ENCODE measurements around the gene CNIH3.
"Not testable (repeated sequence)": the region's sequence is repeated elsewhere in the genome, so short reads cannot be mapped to it uniquely, and the experiment has no call there.

Gene CNIH3

GRCh38 chr1:224675590-224675989, 59.5 kb downstream of the CNIH3 start:
- no peak overlapping the region for H3K4me3 ChIP-seq (ENCODE audit: low read length)
- no peak for TF ChIP-seq ZNF274 (IDR thresholded peaks at IDR 0.05; ENCODE audit: low read depth, low read length)

- TF ChIP-seq ZNF274 (IDR thresholded peaks at IDR 0.05; ENCODE audit: low read depth, low read length), result no peak
- H3K4me3 ChIP-seq (ENCODE audit: low read length), result no peak overlapping the region
Observed at GRCh38 chr1:224676551-224676950, 60.4 kb downstream of the CNIH3 start.

- no peak for TF ChIP-seq ZNF274 (IDR thresholded peaks at IDR 0.05; ENCODE audit: low read depth, low read length)
- H3K4me3 ChIP-seq (ENCODE audit: low read length), result no peak overlapping the region
Observed at GRCh38 chr1:224678168-224678567, 62.1 kb downstream of the CNIH3 start.

DNA sequence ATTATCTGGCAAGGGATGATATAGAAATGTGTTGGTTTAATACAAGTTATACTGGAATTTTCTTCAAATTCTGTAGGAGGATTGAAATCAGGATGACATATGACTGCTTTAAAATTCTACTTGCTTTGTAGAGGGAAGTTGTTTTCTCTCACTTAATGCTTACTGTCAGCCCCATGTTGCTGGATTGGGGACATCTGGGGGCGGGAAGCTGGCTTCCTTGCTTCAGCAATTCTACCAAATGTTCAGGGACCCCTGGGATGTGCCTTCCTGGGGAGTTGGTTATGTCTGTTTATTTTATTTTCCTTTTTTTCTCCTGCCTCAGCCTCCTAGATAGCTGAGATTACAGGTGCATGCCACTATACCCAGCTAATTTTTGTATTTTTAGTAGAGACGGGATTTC, 63.5 kb downstream of the CNIH3 start:
- no peak for TF ChIP-seq ZNF274 (IDR thresholded peaks at IDR 0.05; ENCODE audit: low read depth, low read length)

GRCh38 chr1:224681816-224682215, 65.7 kb downstream of the CNIH3 start:
- no peak overlapping the region for H3K4me3 ChIP-seq (ENCODE audit: low read length)
- TF ChIP-seq ZNF274 (IDR thresholded peaks at IDR 0.05; ENCODE audit: low read depth, low read length), result no peak

More for the DNA sequence above, 63.5 kb downstream of the CNIH3 start:
- no peak overlapping the region for H3K4me3 ChIP-seq (ENCODE audit: low read length)

DNA sequence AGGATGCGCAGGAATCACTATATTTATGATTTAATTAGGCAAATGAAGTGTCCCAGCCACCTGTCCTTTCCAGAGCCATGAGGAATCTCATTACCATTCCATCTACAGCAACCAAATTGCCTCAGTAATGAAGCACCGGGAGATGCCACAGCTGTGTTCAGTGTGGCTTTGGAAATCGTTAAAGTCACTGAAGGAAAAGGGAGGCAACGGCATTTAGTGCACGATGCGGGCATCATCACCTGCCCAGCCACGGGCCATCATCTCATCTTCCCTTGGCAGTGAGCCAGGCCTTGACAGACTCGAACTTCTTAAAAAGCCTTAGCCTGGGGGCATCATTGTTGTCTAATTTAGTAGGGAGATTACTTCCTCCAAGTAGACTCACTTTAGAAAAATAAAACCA, 67.8 kb downstream of the CNIH3 start:
- TF ChIP-seq ZNF274 (IDR thresholded peaks at IDR 0.05; ENCODE audit: low read depth, low read length), result no peak
- no peak overlapping the region for H3K4me3 ChIP-seq (ENCODE audit: low read length)

GRCh38 chr1:224684979-224685425, 68.9 kb downstream of the CNIH3 start:
- no peak overlapping the region for H3K4me3 ChIP-seq (ENCODE audit: low read length)
- TF ChIP-seq ZNF274 (IDR thresholded peaks at IDR 0.05; ENCODE audit: low read depth, low read length), result no peak

- H3K4me3 ChIP-seq (ENCODE audit: low read length), result not testable (repeated sequence)
Observed at GRCh38 chr1:224686140-224686539, 70.0 kb downstream of the CNIH3 start.

DNA sequence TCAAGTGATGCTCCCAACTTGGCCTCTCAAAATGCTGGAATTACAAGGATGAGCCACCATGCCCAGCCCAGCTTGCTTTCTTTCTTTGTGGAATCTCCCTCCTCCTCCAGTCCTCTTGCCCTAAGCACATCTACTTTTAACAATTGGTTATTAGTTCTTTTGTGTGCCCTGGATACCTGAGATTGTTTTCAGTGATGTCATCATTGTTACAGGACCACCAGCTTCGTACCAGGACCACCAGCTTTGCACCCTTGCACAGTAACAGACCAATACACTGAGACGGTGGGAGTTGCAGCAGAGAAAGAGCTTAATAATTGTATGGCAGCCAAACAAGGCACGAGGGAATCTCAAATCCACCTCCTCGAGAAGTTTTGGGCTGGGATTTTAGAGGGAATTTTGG, 71.3 kb downstream of the CNIH3 start:
- no peak for TF ChIP-seq ZNF274 (IDR thresholded peaks at IDR 0.05; ENCODE audit: low read depth, low read length)

DNA sequence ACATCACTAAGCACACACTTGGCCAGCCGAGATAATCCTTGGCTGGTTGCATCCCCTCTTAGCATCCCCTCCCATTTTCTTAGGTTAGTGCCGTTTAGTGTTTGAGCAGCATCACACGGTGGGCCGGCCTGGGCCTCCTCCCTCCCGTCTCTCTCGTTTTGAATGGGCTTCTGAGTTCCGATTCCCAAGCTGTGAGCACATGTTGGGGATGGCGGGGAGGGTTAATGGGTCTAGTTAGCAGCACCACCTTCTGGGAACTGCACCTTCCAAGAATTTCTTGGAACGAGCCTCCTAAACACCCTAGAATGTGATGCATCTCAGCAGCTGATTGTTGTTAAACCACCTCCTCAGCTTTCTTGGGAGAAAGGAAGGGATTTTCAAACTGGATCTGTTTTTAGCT, 73.3 kb downstream of the CNIH3 start:
- no peak overlapping the region for H3K4me3 ChIP-seq (ENCODE audit: low read length)
- TF ChIP-seq ZNF274 (IDR thresholded peaks at IDR 0.05; ENCODE audit: low read depth, low read length), result no peak

More for the DNA sequence above, 71.3 kb downstream of the CNIH3 start:
- H3K4me3 ChIP-seq (ENCODE audit: low read length), result no peak overlapping the region

GRCh38 chr1:224690576-224690975, 74.5 kb downstream of the CNIH3 start:
- no peak overlapping the region for H3K4me3 ChIP-seq (ENCODE audit: low read length)

GRCh38 chr1:224691148-224691925, 75.2 kb downstream of the CNIH3 start:
- H3K4me3 ChIP-seq (ENCODE audit: low read length), result no peak overlapping the region
- TF ChIP-seq ZNF274 (IDR thresholded peaks at IDR 0.05; ENCODE audit: low read depth, low read length), result no peak

More at GRCh38 chr1:224690576-224690975, 74.5 kb downstream of the CNIH3 start:
- no peak for TF ChIP-seq ZNF274 (IDR thresholded peaks at IDR 0.05; ENCODE audit: low read depth, low read length)

DNA sequence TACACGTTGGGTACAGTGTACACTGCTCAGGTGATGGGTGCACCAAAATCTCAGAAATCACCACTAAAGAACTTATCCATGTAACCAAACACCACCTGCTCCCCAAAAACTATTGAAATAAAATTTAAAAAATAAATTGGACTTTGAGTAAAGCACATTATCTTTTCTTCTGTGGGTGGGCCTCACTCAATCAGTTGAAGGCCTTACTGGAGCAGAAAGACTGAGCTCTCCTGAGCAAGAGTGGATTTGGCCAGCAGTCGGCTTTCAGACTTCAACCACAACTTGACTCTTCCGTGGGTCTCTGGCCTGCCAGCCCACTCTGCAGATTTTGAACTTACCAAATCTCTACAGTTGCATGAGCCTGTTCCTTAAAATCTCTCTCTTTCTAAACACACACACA, 78.9 kb downstream of the CNIH3 start:
- no peak overlapping the region for H3K4me3 ChIP-seq (ENCODE audit: low read length)
- no peak for TF ChIP-seq ZNF274 (IDR thresholded peaks at IDR 0.05; ENCODE audit: low read depth, low read length)

GRCh38 chr1:224696021-224696420, 79.9 kb downstream of the CNIH3 start:
- TF ChIP-seq ZNF274 (IDR thresholded peaks at IDR 0.05; ENCODE audit: low read depth, low read length), result no peak
- H3K4me3 ChIP-seq (ENCODE audit: low read length), result no peak overlapping the region

- H3K4me3 ChIP-seq (ENCODE audit: low read length), result no peak overlapping the region
- TF ChIP-seq ZNF274 (IDR thresholded peaks at IDR 0.05; ENCODE audit: low read depth, low read length), result no peak
Observed at GRCh38 chr1:224696891-224697765, 81.0 kb downstream of the CNIH3 start.

Data from GM08714 (cell line).